Pulmonary artery endothelial cell (primary cell): ENCODE data around the gene KCNIP3. TPM values are rescaled to one million over a fixed set of nuclear protein-coding genes. Genes with fewer than 3 reads are reported as not detected.

Experiments
- DNase-seq: peaks from one replicate; pipeline ENCODE4 v3.0.0-alpha.2; 2011; ENCODE audit warnings: low read depth, low spot score
- total RNA-seq: library from RNA; depleted of rRNA; stranded (reverse); fragments of >200 nt; gene quantifications from 2 replicates; pipeline ENCODE4 v1.2.3, GENCODE V29; 2014

KCNIP3 gene
- total RNA-seq, 1 donor from 2014 or later = 0.33 TPM

- no peak for DNase-seq
Observed at GRCh38 chr2:95312543-95313201, 15.5 kb downstream of the KCNIP3 start.

DNA sequence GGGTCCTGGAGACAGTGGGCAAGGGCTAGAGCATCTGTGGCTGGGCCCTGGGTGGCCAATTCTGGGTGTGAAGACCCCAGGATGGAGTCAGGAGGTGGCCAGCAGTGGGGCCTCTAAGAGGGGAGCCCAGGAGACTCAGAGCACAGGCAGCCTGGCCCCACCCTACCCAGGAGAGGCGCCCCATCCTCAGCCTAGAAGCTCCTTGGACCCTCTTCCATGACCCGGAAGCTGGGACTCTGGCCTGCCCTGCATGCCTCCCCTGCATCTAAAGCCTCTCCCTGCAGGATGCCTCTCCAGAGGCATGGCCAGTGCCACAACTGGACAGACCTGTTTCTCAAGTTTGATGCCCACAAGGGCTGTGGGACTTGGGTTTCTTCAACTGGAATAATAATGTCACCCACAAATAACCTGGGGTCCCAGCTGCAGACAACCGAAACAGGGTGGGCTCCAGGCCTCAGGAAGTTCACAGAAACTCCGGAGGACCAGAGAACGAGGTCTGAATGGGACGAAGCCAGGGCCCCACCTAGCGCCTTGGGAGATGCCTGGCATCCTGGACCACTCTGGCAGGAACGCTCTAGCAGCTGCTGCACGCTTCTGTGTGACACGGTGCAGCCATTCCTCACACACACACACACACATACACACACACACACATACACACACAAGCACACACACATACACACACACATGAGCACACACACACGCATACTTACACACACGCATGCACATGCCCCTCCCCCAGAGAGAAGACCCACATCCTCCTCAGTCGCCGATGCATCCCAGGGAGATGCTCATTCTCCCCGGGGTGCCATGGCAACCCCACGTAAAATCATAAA is 16.4 kb downstream of the KCNIP3 start:
- no peak for DNase-seq

- no peak for DNase-seq
Observed at GRCh38 chr2:95314598-95314963, 17.4 kb downstream of the KCNIP3 start.

GRCh38 chr2:95314964-95315611 is 17.9 kb downstream of the KCNIP3 start:
- no peak for DNase-seq

- no peak for DNase-seq
Observed at GRCh38 chr2:95315801-95316411, 18.8 kb downstream of the KCNIP3 start.

- no peak for DNase-seq
Observed at GRCh38 chr2:95316466-95317122, 19.4 kb downstream of the KCNIP3 start.

- DNase-seq = no peak
Observed at GRCh38 chr2:95317123-95317500, 20.0 kb downstream of the KCNIP3 start.

DNA sequence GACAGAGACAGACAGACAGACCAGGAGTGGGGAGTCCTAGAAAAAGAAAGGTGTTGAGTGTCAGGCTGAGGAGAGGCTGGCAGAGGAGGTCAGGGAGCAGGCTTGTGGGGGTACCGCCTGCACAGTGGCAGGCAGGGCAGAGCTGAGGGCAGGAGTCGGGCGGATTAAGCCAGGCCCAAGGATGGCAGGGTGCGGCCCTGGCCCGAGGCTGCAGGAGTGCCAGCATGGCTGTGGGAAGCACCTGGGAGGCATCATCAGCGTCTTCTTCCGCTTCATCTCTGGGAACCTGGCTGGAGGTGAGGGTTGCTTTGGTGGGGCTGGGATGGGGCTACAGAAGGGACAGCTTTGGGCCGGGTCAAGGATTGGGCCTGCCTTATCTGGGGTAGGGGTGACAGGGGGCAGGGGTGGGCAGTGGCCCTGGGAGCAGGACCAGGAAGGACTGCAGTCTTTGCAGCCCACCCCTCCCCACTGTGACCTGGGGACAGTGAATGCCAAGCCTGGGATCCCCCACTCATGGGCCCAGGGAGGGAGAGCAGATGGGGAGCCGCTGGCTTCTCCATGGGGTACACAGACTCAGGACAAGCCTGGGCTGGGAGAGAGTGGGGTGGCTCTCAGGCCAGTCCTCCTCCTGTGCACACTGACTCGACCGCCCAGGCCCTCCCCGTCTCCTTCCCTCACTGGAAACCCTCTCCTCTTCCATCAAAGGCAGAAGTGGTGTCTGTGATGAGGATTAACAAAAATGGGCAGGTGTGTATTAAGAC is 20.7 kb downstream of the KCNIP3 start:
- no peak for DNase-seq

GRCh38 chr2:95318431-95319220 is 21.5 kb downstream of the KCNIP3 start:
- no peak for DNase-seq

DNA sequence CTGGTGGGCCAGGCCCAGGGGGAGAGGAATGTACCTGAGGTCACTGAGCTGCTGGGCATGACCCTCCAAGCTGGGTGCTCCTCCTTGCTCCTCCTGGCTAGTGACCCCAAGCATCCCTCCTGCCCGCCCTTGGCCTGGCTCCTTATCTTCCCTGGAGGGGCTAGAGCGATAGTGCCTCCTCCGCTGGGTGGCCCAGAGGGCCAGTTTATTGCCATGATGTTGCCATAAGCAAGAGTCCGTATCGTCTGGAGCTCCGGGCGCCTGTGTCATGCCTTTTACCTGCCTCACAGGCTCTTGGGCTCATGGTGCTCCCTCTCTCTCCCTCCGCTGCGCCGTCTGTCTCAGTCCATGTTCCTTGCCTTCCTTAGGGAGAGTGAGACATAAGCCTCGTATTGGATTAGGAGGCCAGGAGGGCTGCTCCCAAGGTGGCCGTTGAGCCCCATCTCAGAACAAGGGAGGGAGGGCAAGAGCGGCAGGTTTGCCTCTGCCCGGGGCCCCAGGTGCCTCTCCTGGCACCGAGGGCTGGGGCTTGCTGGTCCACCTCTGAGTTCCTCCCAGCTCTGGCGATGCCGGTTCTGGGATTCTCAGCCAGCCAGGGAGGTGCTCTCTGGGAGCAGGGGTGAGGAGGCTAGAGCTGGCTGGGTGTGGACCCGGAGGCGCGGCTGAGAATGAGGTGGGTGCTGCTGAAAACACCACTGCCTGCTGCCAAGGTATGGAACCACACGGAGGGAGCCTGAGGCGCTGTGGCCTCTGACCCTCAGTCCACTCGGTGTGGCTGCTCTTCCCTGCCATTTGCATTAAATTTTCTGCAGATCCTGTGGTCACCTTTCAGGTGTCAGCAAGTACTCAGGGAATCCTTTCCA is 22.6 kb downstream of the KCNIP3 start:
- DNase-seq = no peak

GRCh38 chr2:95320344-95320712 is 23.2 kb downstream of the KCNIP3 start:
- DNase-seq = no peak

- DNase-seq = no peak
Observed at GRCh38 chr2:95320986-95321767, 24.0 kb downstream of the KCNIP3 start.

DNA sequence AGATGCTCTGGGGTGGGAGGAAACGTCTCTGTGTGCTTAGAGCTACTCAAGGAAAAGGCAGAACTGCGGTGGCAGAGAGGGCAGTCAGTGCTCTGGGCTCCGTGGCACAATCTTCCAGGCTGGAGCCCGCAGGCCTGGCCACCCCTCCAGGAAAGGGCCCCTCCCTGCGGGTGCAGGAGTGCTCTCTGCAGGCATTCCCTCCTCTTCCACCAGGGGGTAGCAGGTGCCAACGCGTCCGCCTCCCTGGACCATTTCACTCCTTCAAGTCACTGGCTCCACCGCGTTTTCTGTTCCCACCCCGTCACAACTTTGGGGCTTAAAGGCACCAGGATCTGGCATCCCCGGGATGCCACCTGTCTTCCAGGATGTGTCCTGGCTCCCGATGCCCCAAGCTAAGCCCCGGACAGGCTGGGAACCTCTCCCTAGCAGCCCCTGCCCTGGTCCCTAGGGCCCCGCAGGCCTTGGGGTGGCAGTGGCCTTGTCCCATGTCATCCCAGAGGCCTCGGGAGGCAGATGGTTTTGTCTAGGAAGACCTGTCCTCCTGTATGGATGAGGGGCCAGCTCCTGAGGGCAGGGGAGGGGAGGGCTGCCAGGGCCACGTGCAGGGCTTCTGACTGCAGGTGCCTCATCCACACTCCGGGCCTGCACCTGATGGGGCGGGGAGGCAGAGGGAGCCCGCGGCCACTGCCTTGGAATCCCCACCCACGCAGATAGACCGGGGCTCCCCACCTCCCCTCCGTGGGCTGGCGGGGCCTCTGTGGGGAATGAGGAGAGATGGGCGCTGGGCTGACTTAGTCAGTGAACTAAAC is 26.4 kb downstream of the KCNIP3 start:
- no peak for DNase-seq

DNA sequence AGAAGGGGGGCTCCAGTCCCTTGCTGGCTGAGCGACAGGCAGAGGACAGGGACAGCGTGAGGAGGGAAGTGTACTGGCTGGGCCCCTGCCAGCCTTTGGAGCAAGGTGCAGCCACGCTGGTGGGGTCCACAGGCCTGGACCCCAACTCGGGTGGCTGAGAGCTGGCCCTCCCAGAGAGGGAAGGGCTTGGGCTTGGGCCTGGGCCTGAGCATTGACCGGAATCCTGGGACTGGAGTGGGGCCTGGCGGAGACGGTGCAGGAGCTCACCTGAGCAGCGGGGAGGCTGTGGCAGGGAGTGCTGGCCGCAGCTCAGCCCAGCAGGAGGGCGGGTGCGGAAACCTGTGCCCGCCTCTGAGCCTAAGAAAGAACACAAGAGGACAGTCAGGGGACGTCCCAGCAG is 27.9 kb downstream of the KCNIP3 start:
- no peak for DNase-seq

DNA sequence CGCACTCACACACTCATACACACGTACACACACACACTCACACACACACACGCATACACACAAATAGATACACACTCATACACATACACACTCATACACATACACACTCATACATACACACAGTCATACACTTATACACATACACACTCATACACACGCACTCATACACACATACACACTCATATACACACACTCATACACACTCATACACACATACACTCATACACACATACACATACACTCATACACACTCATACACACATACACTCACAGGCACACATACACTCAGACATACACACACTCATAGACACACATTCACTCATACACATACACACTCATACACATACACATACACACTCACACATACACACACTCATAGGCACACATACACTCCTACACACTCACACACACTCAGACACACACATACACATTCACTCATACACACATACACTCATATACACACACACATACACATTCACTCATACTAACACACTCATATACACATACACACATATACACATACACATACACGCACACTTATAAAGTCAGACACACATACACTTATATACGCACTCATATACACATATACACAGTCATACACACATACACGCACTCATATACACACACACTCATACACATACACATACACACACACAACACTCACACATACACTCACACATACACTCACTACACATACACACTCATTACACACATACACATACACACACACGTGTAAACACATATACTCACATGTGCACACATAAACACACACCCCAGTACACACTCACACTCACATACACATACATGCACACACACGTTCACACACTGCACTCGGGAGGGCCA is 28.7 kb downstream of the KCNIP3 start:
- no peak for DNase-seq

GRCh38 chr2:95326433-95327140 is 29.4 kb downstream of the KCNIP3 start:
- no peak for DNase-seq
